Stimulated activated CD4-positive, alpha-beta T cell treated with anti-CD3 and anti-CD28 coated beads, Interleukin-4, amount 100 ng/mL, for 24 hours (primary cell): ENCODE data around the gene ZNHIT6.

Experiments used
- DNase-seq: peaks from one replicate; pipeline ENCODE4 v3.0.0-alpha.2; 2020

ZNHIT6 gene

GRCh38 chr1:85616736-85617135 lies 91.5 kb downstream of the ZNHIT6 start:
- no peak for DNase-seq

GRCh38 chr1:85616364-85616705 lies 91.9 kb downstream of the ZNHIT6 start:
- no peak for DNase-seq

- DNase-seq = no peak
These were observed 92.5 kb downstream of the ZNHIT6 start for GRCh38 chr1:85615586-85616363.

GRCh38 chr1:85612704-85613361 lies 95.4 kb downstream of the ZNHIT6 start:
- no peak for DNase-seq

GRCh38 chr1:85611856-85612255 lies 96.4 kb downstream of the ZNHIT6 start:
- no peak for DNase-seq

GRCh38 chr1:85611425-85611824 lies 96.8 kb downstream of the ZNHIT6 start:
- DNase-seq = no peak

GRCh38 chr1:85609976-85610375 lies 98.3 kb downstream of the ZNHIT6 start:
- DNase-seq = no peak

GRCh38 chr1:85608851-85609250 lies 99.4 kb downstream of the ZNHIT6 start:
- DNase-seq = no peak

- no peak for DNase-seq
These were observed 100.3 kb downstream of the ZNHIT6 start for GRCh38 chr1:85607921-85608265.

GRCh38 chr1:85607126-85607920 lies 100.9 kb downstream of the ZNHIT6 start:
- DNase-seq = no peak

- no peak for DNase-seq
These were observed 101.8 kb downstream of the ZNHIT6 start for GRCh38 chr1:85606414-85606800.

GRCh38 chr1:85605484-85606413 lies 102.5 kb downstream of the ZNHIT6 start:
- no peak for DNase-seq

GRCh38 chr1:85604298-85604997 lies 103.8 kb downstream of the ZNHIT6 start:
- no peak for DNase-seq

- no peak for DNase-seq
These were observed 105.0 kb downstream of the ZNHIT6 start for GRCh38 chr1:85603086-85603880.

GRCh38 chr1:85602571-85602970 lies 105.7 kb downstream of the ZNHIT6 start:
- no peak for DNase-seq

GRCh38 chr1:85601901-85602300 lies 106.3 kb downstream of the ZNHIT6 start:
- DNase-seq = no peak

- DNase-seq = no peak
These were observed 108.6 kb downstream of the ZNHIT6 start for GRCh38 chr1:85599681-85600080.
